Naive thymus-derived CD4-positive, alpha-beta T cell (primary cell): ENCODE data around the gene AARS2. TPM values are rescaled to one million over a fixed set of nuclear protein-coding genes. Genes with fewer than 3 reads are reported as not detected.
A peak's percentile ranks its signal among the peaks of the same experiment; 100 is the strongest.

Source experiments
- ATAC-seq: fragments of 150-1000 bp; cut with Tn5 transposase; 2 replicates; pipeline ENCODE4 v1.10.0; 2021; ENCODE audit warnings: mild to moderate bottlenecking, moderate library complexity
- CTCF ChIA-PET: fragments of 350-600 bp; sonication (Branson Sonifier 250); formaldehyde crosslinking; loops from one replicate; lab custom pipeline; 2021; ENCODE audit warnings: antibody characterized with exemption; lab: Charles Lee
- POLR2A ChIA-PET: fragments of 350-600 bp; sonication (Branson Sonifier 250); formaldehyde crosslinking; loops from one replicate; lab custom pipeline; 2021; ENCODE audit warnings: antibody characterized with exemption, inconsistent platforms; lab: Charles Lee
- DNase-seq, 9 donors: peaks; one replicate each; pipeline versions ENCODE4 v3.0.0 to v3.0.0-alpha.2; 2020 to 2022; ENCODE audit warnings: mixed read lengths in 1 of 9
- H3K27ac ChIP-seq: one replicate; pipeline ENCODE4 v1.7.0; 2013; ENCODE audit warnings: mild to moderate bottlenecking, low read depth, low read length, moderate library complexity
- H3K27me3 ChIP-seq, 2 donors: one replicate each; pipeline ENCODE4 v1.7.0; 2013; ENCODE audit warnings: low read length in 2 of 2, mild to moderate bottlenecking in 2 of 2, moderate library complexity in 2 of 2; ENCODE audit not compliant: control insufficient read depth in 2 of 2, insufficient read depth in 2 of 2
- H3K36me3 ChIP-seq, 3 experiments: 1 replicate in 2 of 3; 2 replicates in 1 of 3; pipeline ENCODE4 v1.7.0; 2013; ENCODE audit warnings: low read length in 3 of 3, mild to moderate bottlenecking in 3 of 3, moderate library complexity in 1 of 3; ENCODE audit not compliant: insufficient read depth in 3 of 3, control insufficient read depth in 2 of 3
- H3K4me1 ChIP-seq, 2 donors: one replicate each; pipeline ENCODE4 v1.7.0; 2013; ENCODE audit warnings: low read length in 2 of 2, mild to moderate bottlenecking in 2 of 2, moderate library complexity in 1 of 2; ENCODE audit not compliant: control insufficient read depth in 2 of 2, insufficient read depth in 2 of 2
- H3K4me3 ChIP-seq: 2 replicates; pipeline ENCODE4 v1.7.0; 2013; ENCODE audit warnings: mild to moderate bottlenecking, low read length
- H3K9me3 ChIP-seq, 3 experiments: 1 replicate in 2 of 3; 2 replicates in 1 of 3; pipeline ENCODE4 v1.7.0; 2013; ENCODE audit warnings: low read length in 3 of 3; ENCODE audit not compliant: control insufficient read depth in 2 of 3
- H3K27ac Mint-ChIP-seq, 9 donors: one replicate each; pipeline ENCODE4 v1.8.0; 2020 to 2022; ENCODE audit warnings: mixed read lengths in 9 of 9, mild to moderate bottlenecking in 8 of 9, moderate library complexity in 5 of 9, inconsistent platforms in 2 of 9
- H3K27me3 Mint-ChIP-seq, 5 donors: one replicate each; pipeline ENCODE4 v1.8.0; 2021 to 2022; ENCODE audit warnings: mixed read lengths in 5 of 5, mild to moderate bottlenecking in 1 of 5
- H3K36me3 Mint-ChIP-seq, 5 donors: one replicate each; pipeline ENCODE4 v1.8.0; 2020 to 2022; ENCODE audit warnings: mixed read lengths in 5 of 5, mild to moderate bottlenecking in 3 of 5, inconsistent platforms in 1 of 5
- H3K4me1 Mint-ChIP-seq, 7 donors: one replicate each; pipeline ENCODE4 v1.8.0; 2020 to 2022; ENCODE audit warnings: mixed read lengths in 7 of 7, mild to moderate bottlenecking in 3 of 7, inconsistent platforms in 1 of 7
- H3K4me3 Mint-ChIP-seq, 10 donors: one replicate each; pipeline ENCODE4 v1.8.0; 2020 to 2022; ENCODE audit warnings: mild to moderate bottlenecking in 10 of 10, mixed read lengths in 10 of 10, moderate library complexity in 6 of 10, inconsistent platforms in 2 of 10
- H3K9me3 Mint-ChIP-seq, 11 donors: one replicate each; pipeline ENCODE4 v1.8.0; 2020 to 2022; ENCODE audit warnings: mixed read lengths in 11 of 11, mild to moderate bottlenecking in 4 of 11, inconsistent platforms in 1 of 11, moderate library complexity in 1 of 11
- intact Hi-C, 2 donors: fragments of 100-400 bp; cut with micrococcal nuclease; formaldehyde crosslinking; loops; one replicate each; pipeline ENCODE4 v1.15.1; 2023
- polyA plus RNA-seq, 2 donors: library from polyadenylated mRNA; unstranded; fragments of 300-500 nt; fragmentation: Illumina TruSeq; gene quantifications; one replicate each; pipeline ENCODE4 v1.2.3, GENCODE V29; 2021
- total RNA-seq, 6 experiments: library from RNA in 5 of 6; stranded (reverse) in 5 of 6; gene quantifications; 1 replicate in 5 of 6; 2 replicates in 1 of 6; pipeline ENCODE4 v1.2.3 and lab custom pipeline; 2021 to 2026

Gene AARS2
- total and polyA plus RNA-seq, 7 experiments from 2014 or later = 8.9 to 29.8 (median 19.9) TPM

DNA sequence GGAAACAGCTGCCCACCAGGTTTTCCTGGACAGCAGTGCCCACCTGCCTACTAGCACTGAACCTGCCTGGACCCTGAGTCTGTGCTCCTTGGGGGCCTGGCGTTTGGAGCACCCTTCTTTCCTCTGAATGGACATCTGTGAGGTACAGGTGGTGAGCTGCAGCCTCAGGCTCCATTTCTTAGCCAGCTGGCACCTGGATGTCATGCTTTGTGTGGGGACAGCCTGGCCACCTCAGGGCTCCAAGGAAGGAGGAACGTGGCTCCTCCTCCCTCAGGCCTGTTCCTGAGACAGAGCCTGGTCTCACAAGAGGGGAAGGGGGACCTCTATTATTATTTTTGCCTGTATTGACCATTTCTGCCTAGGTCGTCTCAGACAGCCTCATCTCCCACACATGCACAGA is 34.8 kb downstream of the AARS2 start:
- Mint-ChIP-seq H3K9me3 (peaks cover 0 to 2% (median 0%) of the 10 kb centered on the region in 11 donors), H3K27ac (no peak overlapping the region), H3K36me3 (peaks cover 0 to 4% (median 0%) of the 10 kb centered on the region in 5 donors), H3K4me1 (peaks cover 0 to 12% (median 7%) of the 10 kb centered on the region in 7 donors), H3K27me3 (peaks cover 29 to 51% (median 43%) of the 10 kb centered on the region in 5 donors), H3K4me3 (no peak overlapping the region)
- Histone ChIP-seq H3K4me3 (no peak overlapping the region), H3K27me3 (peaks cover 0 to 9% of the 10 kb centered on the region in 2 donors), H3K4me1 (no peaks in the 10 kb centered on the region), H3K36me3 (no peaks in the 10 kb centered on the region), H3K27ac (no peak overlapping the region), H3K9me3 (no peaks in the 10 kb centered on the region)
- CTCF ChIA-PET = no interaction called here
- DNase-seq = no peak
- POLR2A ChIA-PET = no interaction called here
- intact Hi-C loops = no loop called here
- ATAC-seq = no peak

GRCh38 chr6:44277763-44278162 is 35.4 kb downstream of the AARS2 start:
- Histone ChIP-seq H3K36me3 (no peaks in the 10 kb centered on the region), H3K27me3 (peaks cover 0 to 9% of the 10 kb centered on the region in 2 donors), H3K9me3 (no peaks in the 10 kb centered on the region), H3K4me3 (no peak overlapping the region), H3K4me1 (no peaks in the 10 kb centered on the region), H3K27ac (no peak overlapping the region)
- no peak for DNase-seq
- intact Hi-C loops = no loop called here
- POLR2A ChIA-PET = no interaction called here
- Mint-ChIP-seq H3K27me3 (peaks cover 34 to 57% (median 49%) of the 10 kb centered on the region in 5 donors), H3K27ac (peak overlapping the region in 1 of 9 donors; percentile 46), H3K4me1 (peaks cover 0 to 12% (median 7%) of the 10 kb centered on the region in 7 donors), H3K9me3 (peaks cover 0 to 2% (median 0%) of the 10 kb centered on the region in 11 donors), H3K4me3 (peak overlapping the region in 1 of 10 donors; percentile 35), H3K36me3 (peaks cover 0 to 4% (median 0%) of the 10 kb centered on the region in 5 donors)
- CTCF ChIA-PET = interaction anchor here (0.8 kb wide), 1 partner anchor 9 kb away, joined by 6 read pairs; no protein-coding TSS in a partner anchor
- ATAC-seq = no peak

DNA sequence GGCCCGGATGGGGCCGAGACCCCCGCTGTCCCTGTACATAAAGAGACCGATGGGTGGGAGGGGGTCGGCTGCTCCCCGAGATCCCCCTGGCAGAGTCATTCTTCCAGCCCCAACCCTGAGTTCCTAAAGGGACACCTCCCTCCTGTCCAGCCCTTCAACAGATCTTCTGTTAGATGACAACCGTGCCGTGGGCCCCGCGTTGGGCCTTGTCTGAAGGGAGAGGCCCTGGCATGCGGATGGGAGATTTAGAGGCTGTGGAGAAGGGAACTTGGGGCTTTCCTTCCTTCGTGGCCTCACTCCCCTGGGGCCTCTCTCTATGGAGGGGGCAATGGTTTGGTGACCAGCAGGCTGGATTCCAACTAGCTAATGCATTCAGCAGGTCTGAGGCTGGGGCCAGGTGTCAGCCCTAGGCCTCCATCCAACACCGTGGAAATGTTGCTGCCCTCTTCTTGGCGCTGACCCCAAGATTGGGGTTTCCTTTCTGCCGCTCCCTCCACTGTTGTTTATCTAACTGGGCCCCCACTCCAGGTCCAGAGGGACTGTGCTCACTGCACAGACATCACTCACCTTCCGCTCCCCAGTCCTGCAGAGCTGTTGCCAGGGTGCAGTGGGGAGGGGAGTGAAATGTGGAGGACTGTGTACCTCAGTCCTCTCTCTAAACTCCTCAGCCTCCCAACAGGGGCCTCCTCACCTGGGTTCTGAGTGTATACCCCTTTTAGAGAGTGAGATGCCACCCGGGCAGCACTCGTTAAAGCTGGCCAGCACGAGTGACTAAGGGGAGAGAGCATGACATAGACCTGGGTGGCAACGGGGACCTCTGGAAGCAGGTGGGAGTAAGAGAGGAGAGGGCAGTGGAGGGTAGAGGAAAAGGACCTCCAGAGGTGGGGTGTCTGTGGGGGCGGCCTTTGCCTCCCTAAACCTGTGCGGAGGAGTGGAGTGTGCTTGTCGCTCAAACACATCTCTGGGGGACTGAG is 36.2 kb downstream of the AARS2 start:
- no peak for DNase-seq
- Histone ChIP-seq H3K9me3 (no peaks in the 10 kb centered on the region), H3K36me3 (no peaks in the 10 kb centered on the region), H3K4me1 (no peaks in the 10 kb centered on the region), H3K27me3 (peaks cover 0 to 16% of the 10 kb centered on the region in 2 donors), H3K27ac (no peak overlapping the region), H3K4me3 (no peak overlapping the region)
- CTCF ChIA-PET = interaction anchor here (0.8 kb wide), 1 partner anchor 9 kb away, joined by 6 read pairs; no protein-coding TSS in a partner anchor
- Mint-ChIP-seq H3K4me3 (peak overlapping the region in 7 of 10 donors; percentile 42 to 71 (median 55)), H3K27ac (no peak overlapping the region), H3K27me3 (peaks cover 40 to 64% (median 55%) of the 10 kb centered on the region in 5 donors), H3K4me1 (peaks cover 0 to 12% (median 7%) of the 10 kb centered on the region in 7 donors), H3K36me3 (peaks cover 0 to 4% (median 0%) of the 10 kb centered on the region in 5 donors), H3K9me3 (peaks cover 0 to 2% (median 0%) of the 10 kb centered on the region in 11 donors)
- POLR2A ChIA-PET = interaction anchor here (1.1 kb wide), 1 partner anchor 29 kb away, joined by 3 read pairs; no protein-coding TSS in a partner anchor
- intact Hi-C loops = no loop called here
- no peak for ATAC-seq

DNA sequence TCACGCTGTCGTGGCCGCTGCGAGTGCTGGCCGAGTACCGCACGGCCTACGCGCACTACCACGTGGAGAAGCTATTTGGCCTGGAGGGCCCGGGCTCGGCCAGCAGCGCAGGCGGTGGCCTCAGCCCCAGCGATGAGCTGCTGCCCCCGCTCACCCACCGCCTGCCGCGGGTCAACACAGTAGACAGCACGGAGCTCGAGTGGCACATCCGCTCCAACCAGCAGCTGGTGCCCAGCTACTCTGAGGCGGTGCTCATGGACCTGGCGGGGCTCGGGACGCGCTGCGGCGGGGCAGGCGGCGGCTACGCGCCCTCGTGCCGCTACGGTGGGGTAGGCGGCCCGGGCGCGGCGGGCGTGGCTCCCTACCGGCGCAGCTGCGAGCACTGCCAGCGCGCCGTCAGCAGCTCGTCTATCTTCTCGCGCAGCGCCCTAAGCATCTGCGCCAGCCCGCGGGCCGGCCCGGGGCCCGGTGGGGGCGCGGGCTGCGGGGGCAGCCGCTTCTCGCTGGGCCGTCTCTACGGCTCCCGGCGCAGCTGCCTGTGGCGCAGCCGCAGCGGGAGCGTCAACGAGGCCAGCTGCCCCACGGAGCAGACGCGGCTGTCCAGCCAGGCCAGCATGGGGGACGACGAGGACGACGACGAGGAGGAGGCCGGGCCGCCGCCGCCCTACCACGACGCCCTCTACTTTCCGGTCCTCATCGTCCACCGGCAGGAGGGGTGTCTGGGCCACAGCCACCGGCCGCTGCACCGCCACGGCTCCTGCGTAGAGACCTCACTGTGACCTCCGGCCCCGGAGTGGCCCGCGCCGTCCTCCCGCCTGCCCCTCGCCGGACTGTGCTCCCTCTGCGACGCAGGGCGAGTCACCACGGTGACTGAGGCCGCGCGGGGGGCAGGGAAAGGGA is 37.1 kb downstream of the AARS2 start:
- peak; percentile 62 for ATAC-seq
- no peaks in the 10 kb centered on the region for H3K9me3 ChIP-seq
- no peak overlapping the region for H3K27ac ChIP-seq
- Mint-ChIP-seq H3K27ac (no peak overlapping the region), H3K36me3 (peaks cover 0 to 4% (median 0%) of the 10 kb centered on the region in 5 donors), H3K9me3 (peaks cover 0 to 2% (median 0%) of the 10 kb centered on the region in 11 donors), H3K27me3 (peaks cover 49 to 73% (median 63%) of the 10 kb centered on the region in 5 donors), H3K4me3 (peak overlapping the region in 4 of 10 donors; percentile 23 to 55 (median 36)), H3K4me1 (peaks cover 4 to 14% (median 7%) of the 10 kb centered on the region in 7 donors)
- no peak overlapping the region for H3K4me3 ChIP-seq
- peaks cover 0 to 21% of the 10 kb centered on the region in 2 donors for H3K27me3 ChIP-seq
- peak in 3 of 9 donors; percentile 25 to 49 (median 29) for DNase-seq
- ChIA-PET POLR2A (interaction anchor here (1.1 kb wide), 1 partner anchor 28 kb away, joined by 3 read pairs; no protein-coding TSS in a partner anchor), CTCF (no interaction called here)
- H3K4me1 ChIP-seq = no peaks in the 10 kb centered on the region
- H3K36me3 ChIP-seq = no peaks in the 10 kb centered on the region
- intact Hi-C loops = no loop called here

DNA sequence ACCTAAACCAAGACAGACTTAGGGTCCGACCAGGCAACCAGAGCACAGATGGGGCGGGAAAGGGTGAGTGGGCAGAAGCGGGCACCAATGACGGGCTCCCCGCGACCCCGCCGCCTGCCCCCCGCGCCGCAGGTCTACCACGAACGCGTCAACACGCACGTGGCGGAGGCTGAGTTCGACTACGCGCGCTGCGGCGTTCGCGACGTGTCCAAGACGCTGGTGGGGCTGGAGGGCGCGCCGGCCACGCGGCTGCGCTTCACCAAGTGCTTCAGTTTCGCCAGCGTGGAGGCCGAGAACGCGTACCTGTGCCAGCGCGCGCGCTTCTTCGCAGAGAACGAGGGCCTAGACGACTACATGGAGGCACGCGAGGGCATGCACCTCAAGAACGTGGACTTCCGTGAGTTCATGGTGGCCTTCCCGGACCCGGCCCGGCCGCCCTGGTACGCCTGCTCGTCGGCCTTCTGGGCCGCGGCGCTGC is 37.8 kb downstream of the AARS2 start:
- Histone ChIP-seq H3K27ac (no peak overlapping the region), H3K4me1 (no peaks in the 10 kb centered on the region), H3K36me3 (no peaks in the 10 kb centered on the region), H3K27me3 (peaks cover 0 to 21% of the 10 kb centered on the region in 2 donors), H3K4me3 (no peak overlapping the region), H3K9me3 (no peaks in the 10 kb centered on the region)
- ChIA-PET POLR2A (interaction anchor here (0.7 to 1.1 kb wide), 2 partner anchors 27 to 97 kb away, joined by 3 read pairs; no protein-coding TSS in a partner anchor), CTCF (no interaction called here)
- DNase-seq (no peak), ATAC-seq (no peak)
- intact Hi-C loops = no loop called here
- Mint-ChIP-seq H3K4me1 (peaks cover 4 to 14% (median 7%) of the 10 kb centered on the region in 7 donors), H3K27ac (no peak overlapping the region), H3K4me3 (peak overlapping the region in 4 of 10 donors; percentile 23 to 56 (median 30)), H3K9me3 (peaks cover 0 to 2% (median 0%) of the 10 kb centered on the region in 11 donors), H3K27me3 (peaks cover 50 to 69% (median 61%) of the 10 kb centered on the region in 5 donors), H3K36me3 (peaks cover 0 to 4% (median 0%) of the 10 kb centered on the region in 5 donors)

GRCh38 chr6:44273617-44274016 is 39.5 kb downstream of the AARS2 start:
- Mint-ChIP-seq H3K4me1 (peaks cover 5 to 24% (median 15%) of the 10 kb centered on the region in 7 donors), H3K4me3 (no peak overlapping the region), H3K36me3 (peaks cover 0 to 4% (median 0%) of the 10 kb centered on the region in 5 donors), H3K27ac (no peak overlapping the region), H3K27me3 (peaks cover 65 to 75% (median 68%) of the 10 kb centered on the region in 5 donors), H3K9me3 (peaks cover 0 to 2% (median 0%) of the 10 kb centered on the region in 11 donors)
- Histone ChIP-seq H3K27me3 (peaks cover 0 to 26% of the 10 kb centered on the region in 2 donors), H3K9me3 (no peaks in the 10 kb centered on the region), H3K4me1 (no peaks in the 10 kb centered on the region), H3K4me3 (no peak overlapping the region), H3K36me3 (no peaks in the 10 kb centered on the region), H3K27ac (no peak overlapping the region)
- intact Hi-C loops = no loop called here
- ChIA-PET CTCF (no interaction called here), POLR2A (no interaction called here)
- ATAC-seq (no peak), DNase-seq (no peak)
